CD4-positive, alpha-beta T cell treated with Interleukin-17A for 4 hours (primary cell): ENCODE data around the gene MVK.

Experiments
- DNase-seq: peaks from one replicate; pipeline ENCODE4 v3.0.0-alpha.2; 2020; ENCODE audit warnings: mixed read lengths

The MVK gene

DNA sequence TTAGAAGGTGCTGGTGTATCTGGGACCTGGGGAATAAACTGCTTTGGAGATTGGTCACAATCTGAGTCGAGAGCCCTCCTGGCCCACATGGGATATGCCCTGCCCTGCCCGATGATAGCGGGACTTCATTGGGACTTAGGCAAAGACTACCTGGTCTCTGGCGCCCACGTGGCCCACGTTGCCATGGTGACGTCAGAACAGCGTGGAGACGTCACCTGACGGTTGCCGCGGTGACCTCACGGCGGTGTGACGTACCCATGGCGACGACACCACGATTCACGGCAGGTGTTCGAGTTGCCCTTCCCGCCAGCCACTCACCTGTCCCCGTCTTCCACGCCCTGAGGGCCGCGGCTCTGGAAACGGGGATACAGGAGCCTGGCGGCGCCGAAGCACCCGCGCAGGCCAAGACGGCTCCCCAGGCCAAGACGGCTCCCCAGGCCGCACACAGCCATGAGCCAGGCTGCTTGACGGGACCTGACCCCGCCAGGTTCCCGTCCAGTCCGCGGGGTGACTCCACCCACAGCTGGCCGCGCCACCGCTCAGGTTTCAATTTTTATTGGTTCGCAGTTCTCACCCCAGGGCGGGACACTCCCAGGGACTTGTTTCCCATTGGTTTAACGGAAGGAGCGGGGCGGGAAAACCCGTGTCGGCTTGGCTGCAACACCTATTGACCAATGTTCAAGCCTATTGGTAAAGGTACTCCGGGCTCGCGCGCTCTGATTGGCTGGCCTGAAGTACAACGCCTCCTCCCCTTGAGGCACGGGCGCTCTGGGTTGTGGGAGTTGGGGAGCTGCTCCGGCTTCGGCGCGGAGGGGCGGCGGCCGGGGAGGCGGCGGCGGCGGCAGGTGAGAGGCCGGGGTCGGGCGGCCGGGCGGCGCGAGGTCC, at the start of gene MVK, which contains the start of gene MMAB:
Gene MVK (plus strand): TSS at position 766 of the 885 bp plus-strand sequence. CDS start 1,029 bp downstream, outside the sequence.
Gene MMAB (minus strand): TSS at position 476 of the 885 bp plus-strand sequence. CDS start 24 bp downstream, at position 452.
- DNase-seq = peak; percentile 98

GRCh38 chr12:109524466-109525278, 48.9 kb upstream of the MVK start:
- DNase-seq = no peak

DNA sequence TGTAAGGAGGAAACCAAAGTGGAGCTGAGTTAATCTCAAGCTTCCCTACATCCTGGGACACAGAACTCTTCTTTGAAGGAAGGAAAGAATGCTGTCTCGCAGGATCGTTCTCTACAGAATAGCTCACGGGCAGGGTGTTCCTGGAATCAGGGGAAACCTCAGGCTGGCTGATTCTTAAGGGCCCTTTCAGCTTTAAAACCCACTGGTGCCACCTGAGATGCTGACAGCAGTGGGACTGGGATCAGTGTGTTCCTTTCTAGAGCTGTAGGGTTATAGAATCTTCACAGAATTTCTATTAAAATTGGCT, 48.4 kb upstream of the MVK start:
- no peak for DNase-seq

DNA sequence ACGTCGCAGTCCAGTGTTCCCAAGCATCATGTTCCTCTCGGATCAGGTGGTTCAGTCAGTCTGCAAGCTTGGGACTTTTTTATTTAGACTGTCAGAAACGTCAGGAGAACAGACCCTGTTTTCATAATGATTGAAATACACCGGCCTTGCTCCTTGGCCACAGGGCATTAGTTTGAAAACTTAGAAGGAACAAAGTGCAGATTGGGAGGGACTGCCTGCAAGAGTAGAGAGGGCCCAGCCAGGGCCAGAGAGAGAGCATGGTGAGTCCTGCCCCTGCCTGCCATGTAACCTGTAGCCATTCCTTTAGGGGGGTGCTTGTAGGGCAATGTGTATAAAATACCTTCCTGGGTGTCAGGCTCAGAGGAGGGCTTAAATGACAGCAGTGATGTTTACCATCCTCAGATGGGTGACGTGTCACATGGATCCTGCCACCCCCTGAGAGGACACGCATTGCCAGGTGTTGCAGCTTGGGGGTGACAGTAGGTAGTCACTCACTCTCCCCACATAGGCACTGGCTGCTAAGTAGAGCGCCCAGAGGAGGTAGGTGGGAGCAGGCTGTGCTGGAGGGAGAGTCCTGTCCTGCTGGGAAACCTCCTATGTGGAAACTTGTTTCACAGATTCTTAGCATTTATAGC, 46.0 kb upstream of the MVK start:
- no peak for DNase-seq

DNA sequence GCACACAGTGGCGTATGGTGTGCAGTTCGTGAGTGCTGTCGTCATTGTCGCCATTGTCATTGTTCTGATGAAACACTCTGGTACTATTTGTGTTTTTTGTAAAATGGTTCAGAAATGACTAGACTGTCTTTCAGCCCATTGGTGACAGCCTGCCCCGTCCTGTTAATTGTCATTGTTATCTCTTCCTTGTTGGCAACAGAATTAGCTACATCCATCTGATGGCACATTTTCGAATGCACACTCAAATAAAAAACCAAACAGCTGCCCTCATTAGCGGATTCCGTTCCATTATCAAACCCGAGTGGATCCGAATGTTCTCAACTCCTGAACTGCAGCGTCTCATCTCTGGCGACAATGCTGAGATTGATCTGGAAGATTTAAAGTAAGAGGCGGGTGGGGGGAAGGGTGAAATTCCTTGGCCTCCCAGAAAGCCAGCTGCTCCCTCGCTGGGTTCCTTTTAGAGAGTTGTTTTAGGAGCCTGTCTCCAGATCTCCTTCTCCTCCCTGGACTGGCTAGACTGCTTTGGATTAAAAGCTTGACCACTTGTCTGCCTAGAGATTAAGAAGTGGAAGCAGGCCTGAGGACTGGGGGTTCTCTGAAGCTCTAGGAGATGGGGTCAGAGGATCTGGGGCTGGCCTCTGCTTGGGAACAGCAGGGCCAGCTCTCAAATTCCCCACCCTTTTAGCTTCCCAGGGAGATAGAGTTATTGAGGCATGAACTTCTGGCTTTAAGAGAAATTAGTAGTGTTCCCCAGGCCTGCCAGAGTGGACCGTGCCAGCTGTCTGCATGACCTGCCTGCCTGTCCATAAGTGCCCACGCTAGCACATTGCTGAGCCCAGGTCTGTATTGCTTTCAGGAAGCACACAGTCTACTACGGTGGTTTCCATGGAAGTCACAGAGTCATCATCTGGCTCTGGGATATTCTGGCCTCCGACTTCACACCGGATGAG, 43.6 kb upstream of the MVK start:
- DNase-seq = no peak

DNA sequence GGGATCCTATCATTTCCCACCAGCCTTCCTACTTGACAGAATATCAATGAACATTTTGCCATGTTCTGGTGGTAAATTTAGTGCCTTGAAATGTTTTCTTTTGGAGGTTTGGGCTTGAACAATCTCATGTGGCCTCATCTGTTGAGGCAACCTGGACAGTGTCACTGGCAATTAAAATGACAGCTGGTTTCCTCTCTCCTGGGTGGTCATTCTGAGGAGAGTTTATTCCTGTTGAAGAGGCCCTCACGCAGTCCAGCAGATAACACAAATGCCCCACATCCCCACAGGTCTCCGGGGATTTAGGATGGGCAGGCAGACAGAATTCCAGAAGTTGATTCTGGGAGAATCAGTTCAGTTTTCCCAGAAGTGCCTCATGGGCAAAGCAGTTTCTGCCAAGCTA, 42.2 kb upstream of the MVK start:
- DNase-seq = no peak

DNA sequence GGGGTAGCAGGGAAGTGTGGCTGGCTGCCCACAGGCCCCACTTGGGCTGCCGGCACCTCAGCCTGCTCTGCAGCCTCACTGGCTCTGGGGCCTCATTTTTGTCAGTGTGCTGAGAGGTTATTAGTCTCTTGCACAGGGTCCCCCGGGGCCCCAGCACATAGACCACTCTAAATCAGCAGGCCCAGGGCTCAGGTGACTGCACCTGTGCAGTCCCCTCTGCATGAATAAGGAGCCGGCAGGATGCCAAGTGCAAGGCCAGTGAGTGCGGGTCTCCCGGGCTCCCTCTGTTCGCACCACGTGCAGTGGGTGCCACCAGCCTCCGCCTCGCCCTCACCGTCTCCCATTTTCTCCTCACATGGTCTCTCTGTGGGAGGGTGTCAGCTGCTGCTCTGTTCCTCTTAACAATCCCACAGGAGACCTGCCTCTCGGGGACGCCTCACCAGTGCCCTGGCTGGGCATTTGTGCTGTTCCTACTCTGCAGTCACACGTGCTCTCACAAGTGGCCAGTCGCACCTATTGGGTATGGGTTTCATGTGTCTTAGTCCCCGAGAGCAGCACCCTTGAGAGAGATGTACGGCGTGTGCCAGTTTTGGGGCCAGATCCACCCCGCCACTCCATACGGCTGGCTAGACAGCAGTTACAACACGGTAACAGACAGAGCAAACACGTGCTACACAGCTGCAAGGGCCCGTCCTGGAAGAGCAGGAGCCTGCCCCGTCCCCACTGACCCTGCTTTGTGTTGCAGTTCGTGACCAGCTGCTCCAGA, 40.7 kb upstream of the MVK start:
- no peak for DNase-seq

DNA sequence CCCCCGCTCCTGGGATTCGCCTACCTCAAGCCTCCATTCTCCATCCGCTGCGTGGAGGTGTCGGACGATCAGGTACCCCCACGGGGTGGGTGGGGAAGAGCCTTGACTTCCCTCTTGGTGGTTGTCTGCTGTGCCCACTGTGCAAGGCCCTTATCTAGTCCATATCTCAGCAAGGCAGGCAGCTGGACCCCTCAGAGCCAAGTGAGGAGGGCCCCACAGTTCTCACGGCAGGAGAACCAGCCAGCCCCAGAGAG, 40.2 kb upstream of the MVK start:
- DNase-seq = no peak

DNA sequence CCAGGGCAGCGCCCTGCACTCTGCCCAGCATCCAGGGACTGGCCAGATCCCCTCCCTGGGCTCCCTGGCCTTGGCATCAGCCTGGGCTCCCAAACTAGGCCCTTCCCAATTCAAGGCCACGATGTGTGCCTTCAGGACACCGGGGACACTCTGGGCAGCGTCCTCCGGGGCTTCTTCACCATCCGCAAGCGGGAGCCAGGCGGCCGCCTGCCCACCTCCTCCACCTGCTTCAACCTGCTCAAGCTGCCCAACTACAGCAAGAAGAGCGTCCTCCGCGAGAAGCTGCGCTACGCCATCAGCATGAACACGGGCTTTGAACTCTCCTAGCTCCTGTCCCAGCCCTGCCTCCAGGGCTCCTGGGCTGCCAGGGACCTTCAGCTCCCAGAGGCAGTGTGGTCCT, 39.1 kb upstream of the MVK start:
- DNase-seq = no peak

- DNase-seq = no peak
Observed at GRCh38 chr12:109535231-109535862, 38.2 kb upstream of the MVK start.

- DNase-seq = no peak
Observed at GRCh38 chr12:109535863-109536250, 37.7 kb upstream of the MVK start.

DNA sequence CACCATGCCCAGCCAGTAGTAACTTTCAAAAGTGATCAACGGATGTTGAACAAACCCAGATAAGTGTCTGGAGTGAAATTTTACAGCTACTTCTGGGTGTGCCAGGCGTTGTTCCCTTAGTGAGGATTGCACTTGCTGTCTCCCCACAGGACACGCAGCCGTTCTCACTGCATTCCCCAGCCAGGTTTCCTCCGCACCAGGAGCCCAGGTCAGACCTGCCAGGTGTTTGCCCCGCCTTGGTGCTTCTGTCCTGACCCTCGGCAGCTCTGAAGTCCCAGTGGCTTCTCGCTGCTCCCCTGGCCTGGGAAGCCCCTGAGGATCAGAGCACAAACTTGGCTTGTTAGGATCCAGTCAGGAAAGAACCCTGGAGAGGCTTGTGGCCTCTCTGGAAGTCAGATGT, 36.5 kb upstream of the MVK start:
- DNase-seq = no peak

- no peak for DNase-seq
Observed at GRCh38 chr12:109538191-109538863, 35.3 kb upstream of the MVK start.

GRCh38 chr12:109539508-109539907, 34.1 kb upstream of the MVK start:
- DNase-seq = no peak

GRCh38 chr12:109540526-109541412, 32.8 kb upstream of the MVK start:
- no peak for DNase-seq

DNA sequence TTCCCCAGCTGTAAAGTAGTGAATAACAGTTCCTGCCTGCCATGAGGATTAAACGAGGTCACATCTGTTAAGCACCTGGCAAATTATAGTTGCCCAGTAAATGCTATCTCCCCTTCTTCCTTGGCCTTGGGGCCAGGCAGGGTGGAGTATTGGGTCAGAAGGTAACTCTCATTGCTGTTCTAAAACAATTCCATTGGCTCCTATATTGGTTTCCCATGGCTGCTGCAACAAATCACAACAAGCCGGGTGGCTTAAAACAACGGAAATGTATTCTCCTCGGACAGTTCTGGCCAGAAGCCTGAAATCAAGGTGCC, 32.2 kb upstream of the MVK start:
- no peak for DNase-seq

DNA sequence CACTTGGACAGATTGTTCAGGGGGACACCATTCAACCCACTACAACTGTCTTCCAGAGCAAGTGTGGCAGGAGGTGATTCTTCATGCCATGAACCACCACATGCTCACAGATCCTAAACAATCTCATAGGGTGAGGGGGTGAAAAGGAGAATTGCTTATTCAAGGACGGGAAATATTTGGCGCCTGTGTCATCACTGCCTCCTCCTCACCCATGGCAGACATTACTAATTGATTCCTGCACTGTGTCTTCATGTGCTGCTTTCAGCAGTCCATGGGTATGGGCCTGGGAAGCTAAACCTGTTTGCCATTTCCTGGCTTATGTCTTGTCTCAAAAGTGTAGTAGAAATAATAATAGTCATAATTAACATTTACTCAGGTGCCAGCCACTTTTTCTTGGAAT, 31.6 kb upstream of the MVK start:
- DNase-seq = no peak

GRCh38 chr12:109542876-109543275, 30.7 kb upstream of the MVK start:
- no peak for DNase-seq

GRCh38 chr12:109544955-109545531, 28.6 kb upstream of the MVK start:
- DNase-seq = peak; percentile 18

DNA sequence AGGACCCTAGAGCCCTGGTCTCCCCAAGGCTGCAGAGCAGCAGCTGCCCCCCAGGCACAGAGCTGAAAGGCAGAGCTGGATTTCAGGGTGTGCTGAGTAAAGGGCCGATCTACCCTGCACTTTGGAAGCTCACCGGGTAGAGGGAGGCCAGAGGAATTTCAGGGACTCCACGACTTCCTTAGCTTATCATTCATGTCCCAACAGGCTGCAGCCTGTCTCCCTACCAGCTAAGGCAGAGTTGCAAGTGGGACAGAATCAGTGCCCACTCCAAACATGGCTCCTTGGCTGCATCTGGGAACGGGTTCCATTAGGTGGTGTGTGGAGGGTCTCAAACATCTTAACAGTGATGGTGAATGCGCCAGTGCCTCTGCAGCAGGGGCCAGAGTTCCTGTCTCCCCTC, 27.8 kb upstream of the MVK start:
- no peak for DNase-seq
